HG03175 (cell line): Measurements from ENCODE around the gene CCDC17.

ENCODE experiments used
- ATAC-seq: cut with Tn5 transposase; IDR thresholded peaks from one replicate; pipeline ENCODE4 v1.9.1; 2021; ENCODE audit warnings: mild to moderate bottlenecking, moderate library complexity; ENCODE audit not compliant: unreplicated experiment

CCDC17 gene

GRCh38 chr1:45623972-45624371 lies at the start of gene CCDC17:
CCDC17 (minus strand) TSS chr1:45624054; CDS start chr1:45623909, 145 bp downstream.
- ATAC-seq, result no peak

- no peak for ATAC-seq
These were observed 46.2 kb upstream of the CCDC17 start for GRCh38 chr1:45669859-45670655.

DNA sequence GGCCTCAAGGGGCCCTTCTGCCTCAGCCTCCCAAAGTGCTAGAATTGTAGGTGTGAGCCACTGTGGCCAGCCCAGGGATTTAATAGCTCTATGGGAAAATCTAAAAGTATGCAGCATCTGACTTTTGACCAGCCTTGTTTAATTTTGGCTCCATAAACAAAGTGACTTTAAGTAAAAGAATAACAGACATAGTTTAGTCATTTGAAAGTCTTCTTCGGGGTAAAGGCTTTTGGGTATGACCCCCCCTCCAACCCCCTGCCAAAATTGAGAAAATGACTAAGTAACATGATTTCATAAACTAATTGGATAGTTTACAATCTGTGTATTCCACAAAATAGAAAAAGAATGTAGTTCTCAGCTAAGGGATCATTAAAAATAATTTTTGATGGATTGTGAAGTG lies 45.5 kb upstream of the CCDC17 start:
- no peak for ATAC-seq

- ATAC-seq, result no peak
These were observed 44.7 kb upstream of the CCDC17 start for GRCh38 chr1:45668526-45668925.

DNA sequence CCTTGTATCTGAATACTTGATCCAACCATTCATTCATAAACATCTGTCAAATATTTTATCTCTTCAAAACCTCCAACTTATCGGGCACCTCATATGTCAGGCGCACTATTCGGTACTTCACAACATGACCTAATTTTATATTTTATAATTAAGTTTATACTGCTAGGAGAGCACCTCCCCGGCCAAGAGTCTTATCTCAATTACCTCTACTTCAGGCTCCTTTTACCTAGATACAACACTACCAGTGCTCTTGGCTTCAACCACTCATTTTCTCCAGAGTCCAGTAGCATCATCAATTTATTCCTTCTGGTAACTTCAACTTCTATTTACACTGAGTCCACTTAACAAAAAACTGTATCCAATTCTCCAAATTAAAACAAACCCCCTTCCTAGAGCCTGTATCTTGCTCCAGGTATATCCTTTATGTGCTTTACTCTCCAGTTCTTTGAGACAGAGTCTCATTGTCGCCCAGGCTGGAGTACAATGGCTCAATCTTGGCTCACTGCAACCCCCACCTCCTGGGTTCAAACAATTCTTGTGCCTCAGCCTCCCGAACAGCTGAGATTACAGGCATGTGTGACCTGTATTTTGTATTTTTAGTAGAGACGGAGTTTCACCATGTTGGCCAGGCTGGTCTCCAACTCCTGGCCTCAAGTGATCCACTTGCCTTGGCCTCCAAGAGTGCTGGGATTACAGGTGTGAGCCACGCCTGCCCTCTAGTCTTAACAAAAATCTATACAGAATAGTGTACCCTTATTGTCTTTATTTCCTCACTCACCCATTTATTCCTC lies 43.7 kb upstream of the CCDC17 start:
- no peak for ATAC-seq

DNA sequence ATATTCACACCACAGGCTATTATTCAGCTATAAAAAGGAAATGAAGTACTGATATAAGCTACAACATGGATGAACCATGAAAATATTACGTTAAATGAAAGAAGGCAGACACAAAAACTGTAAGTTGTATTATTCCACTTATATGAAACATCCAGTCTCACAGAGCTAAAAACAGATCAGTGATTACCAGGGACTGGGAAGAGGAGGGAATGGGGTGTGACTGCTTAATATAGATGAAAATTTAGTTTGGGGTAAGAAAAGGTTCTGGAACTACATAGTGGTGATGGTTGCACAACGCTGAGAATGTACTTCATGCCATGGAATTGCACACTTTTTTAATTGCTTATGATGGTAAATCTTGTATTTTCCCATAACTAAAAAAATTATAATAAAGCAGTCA lies 43.0 kb upstream of the CCDC17 start:
- ATAC-seq, result no peak

GRCh38 chr1:45660336-45660735 lies 36.5 kb upstream of the CCDC17 start:
- no peak for ATAC-seq

DNA sequence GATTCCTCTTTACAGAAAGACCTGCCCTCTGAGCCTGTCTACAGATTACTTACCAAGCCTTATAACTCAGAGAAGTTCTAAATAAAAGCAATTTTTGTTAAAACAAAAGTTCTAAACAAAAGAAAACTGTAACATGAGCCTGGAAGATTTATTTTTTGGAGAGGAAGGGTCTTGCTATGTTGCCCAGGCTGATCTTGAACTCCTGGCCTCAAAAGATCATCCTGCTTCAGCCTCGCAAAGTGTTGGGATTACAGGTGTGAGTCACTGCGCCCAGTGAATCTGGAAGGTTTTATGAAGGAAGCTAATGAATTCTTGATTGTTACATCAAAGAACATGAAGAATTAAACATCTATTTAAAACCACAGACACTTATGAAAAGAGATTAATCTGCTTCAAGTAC lies 35.4 kb upstream of the CCDC17 start:
- no peak for ATAC-seq

DNA sequence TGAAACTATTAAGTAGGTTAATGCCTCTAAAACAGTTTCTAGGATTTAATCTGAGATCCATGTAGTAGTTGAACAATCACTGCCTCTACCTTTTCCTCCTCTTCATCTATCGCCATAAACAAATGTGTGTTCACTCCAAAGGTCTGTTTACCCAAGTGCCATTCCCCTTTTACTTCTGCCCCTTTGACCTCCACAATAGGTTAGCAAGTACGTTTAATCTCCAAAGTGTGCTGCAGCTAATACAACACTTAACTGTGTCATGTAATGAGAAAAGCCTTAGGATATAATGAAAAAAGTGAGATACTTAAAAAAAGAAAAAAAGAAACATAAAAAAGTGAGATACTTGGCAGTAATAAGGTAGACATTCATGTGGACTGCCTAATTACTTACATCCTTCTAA lies 34.3 kb upstream of the CCDC17 start:
- no peak for ATAC-seq

- ATAC-seq, result no peak
These were observed 32.8 kb upstream of the CCDC17 start for GRCh38 chr1:45656573-45657226.

GRCh38 chr1:45654540-45655280 lies 30.9 kb upstream of the CCDC17 start:
- ATAC-seq, result no peak

DNA sequence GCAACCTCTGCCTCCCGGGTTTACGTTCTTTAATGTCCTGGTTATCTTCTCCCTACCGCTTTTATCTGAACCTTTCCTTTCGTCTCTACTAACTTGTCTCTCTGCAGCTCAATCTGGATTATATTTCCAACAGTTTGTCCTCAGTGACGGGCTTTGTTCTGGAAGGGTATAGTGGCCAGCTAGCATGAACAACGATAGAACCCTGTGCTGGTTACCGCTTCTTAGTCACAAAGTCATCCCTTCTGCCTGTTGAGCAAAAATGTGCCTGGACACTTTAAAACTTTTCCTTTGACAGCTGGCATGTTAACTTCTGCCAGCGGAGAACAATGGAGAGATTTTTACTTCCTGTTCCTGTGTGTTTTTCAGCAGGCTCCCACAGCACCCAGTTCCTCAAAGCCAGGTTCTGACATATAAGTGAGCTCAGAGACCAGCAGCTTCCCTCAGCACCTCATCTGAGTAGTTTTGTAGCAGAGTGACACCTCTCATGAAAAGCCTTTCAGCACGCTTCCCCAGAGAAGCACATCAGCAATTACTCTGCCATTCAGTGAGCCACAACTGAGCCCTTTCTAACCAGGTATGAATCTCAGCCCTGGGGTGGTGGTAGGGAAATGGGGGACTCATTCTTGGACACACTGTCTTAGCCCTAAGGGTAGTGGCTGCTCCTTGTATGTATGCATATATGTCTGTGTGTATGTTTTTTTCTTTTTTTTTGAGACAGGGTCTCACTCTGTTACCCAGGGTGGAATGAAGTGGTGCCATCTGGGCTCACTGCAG lies 23.6 kb upstream of the CCDC17 start:
- ATAC-seq, result no peak

- ATAC-seq, result no peak
These were observed 20.8 kb upstream of the CCDC17 start for GRCh38 chr1:45644661-45645060.

DNA sequence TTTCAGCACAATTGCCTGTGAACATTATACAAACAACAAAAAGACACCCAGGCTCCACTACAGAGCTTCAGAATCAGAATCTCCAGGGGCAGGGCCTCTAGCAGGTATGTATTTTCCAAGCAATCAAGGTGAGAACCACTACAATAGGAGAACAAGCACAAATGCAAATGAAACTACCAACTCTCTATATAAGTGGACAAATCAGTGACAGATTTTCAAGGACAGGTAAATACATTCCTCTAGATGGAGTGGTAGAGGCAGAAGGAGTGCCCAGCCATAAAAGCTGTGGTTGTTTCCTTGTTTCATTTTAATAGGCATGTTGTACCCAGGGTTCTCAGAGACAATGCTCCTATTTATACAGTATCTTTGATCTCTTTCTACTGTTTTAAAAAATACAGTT lies 20.1 kb upstream of the CCDC17 start:
- no peak for ATAC-seq

- ATAC-seq, result no peak
These were observed 19.5 kb upstream of the CCDC17 start for GRCh38 chr1:45643321-45643720.

DNA sequence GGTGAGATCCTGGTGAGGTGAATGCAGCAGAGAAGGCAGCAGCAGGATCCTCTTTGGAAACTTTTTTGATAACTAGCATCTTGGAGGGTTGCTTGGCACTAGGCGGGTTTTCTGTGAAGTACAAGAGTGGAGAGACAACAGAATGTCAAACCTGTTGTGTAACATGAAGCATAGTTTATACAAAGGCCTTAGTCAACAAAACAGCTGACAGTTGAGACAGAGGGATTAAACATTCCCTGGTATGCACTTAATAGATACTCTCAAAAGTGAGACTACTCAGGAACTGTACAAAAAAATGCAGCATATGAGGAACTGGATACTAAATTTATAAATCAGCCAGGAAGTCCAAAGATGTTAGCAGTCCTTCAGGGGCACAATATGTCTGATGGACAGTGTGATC lies 16.4 kb upstream of the CCDC17 start:
- no peak for ATAC-seq

GRCh38 chr1:45635211-45635610 lies 11.4 kb upstream of the CCDC17 start:
- no peak for ATAC-seq

GRCh38 chr1:45630429-45630828 lies 6.6 kb upstream of the CCDC17 start:
- ATAC-seq, result no peak

- no peak for ATAC-seq
These were observed 5.2 kb upstream of the CCDC17 start for GRCh38 chr1:45629035-45629434.
